Hematopoietic multipotent progenitor cell treated with erythropoietin and hydrocortisone succinate and interleukin-3 and kit ligand, for 4 days (in vitro differentiated cells): ENCODE measurements around the gene ZCRB1.
"Not testable (repeated sequence)": the region's sequence is repeated elsewhere in the genome, so short reads cannot be mapped to it uniquely, and the experiment has no call there.

Source experiments
- DNase-seq: peaks from one replicate; pipeline ENCODE4 v3.0.0-alpha.2; 2015

Gene ZCRB1, protein sequence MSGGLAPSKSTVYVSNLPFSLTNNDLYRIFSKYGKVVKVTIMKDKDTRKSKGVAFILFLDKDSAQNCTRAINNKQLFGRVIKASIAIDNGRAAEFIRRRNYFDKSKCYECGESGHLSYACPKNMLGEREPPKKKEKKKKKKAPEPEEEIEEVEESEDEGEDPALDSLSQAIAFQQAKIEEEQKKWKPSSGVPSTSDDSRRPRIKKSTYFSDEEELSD

DNA sequence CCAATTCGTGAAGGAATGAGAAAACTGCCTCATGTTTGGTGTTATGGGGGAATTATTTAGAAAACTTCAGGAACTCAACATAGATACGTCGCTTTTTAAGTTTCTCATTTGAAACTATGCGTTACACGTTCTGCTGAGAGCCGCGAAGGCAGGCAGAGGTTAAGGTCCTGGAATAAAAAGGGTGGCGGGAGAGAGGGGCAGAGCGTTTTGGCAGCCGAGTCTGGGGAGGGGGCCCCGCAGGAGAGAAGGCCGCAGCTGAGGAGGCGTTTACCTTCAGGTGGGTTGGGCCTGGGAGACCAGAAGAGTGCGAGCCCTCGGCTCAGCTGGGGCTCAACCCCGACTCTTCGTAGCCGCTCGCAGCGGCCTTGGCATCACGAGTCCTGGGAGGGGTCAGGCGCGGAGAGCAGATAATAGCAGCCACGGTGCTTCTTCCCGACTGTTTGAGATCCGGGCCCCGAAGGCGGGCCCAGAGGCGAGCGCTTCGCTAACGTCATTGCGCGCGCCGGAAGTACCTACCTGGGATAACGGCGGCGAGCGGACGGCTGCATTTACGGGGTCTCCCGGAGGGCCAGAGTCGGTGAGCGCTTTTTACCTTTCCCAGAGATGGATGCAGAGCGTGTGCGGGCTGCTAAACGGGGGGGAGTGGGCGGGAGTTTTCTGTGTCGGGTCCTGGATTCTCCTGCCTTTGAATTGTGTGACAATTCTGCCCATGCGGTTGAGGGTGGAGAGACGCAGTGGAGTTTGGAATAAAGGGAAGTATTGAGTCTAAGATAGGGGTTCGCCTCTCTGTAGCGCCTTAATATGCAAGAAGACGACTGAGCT lies at the start of gene ZCRB1, which contains the start of gene PPHLN1:
Gene ZCRB1, minus strand, starts transcription at position 442 of the 822 bp plus-strand sequence. CDS start 1,992 bp downstream, outside the sequence.
Gene PPHLN1, plus strand, starts transcription at position 515 of the 822 bp plus-strand sequence. CDS start 9,736 bp downstream, outside the sequence.
- DNase-seq, result peak; percentile 96

DNA sequence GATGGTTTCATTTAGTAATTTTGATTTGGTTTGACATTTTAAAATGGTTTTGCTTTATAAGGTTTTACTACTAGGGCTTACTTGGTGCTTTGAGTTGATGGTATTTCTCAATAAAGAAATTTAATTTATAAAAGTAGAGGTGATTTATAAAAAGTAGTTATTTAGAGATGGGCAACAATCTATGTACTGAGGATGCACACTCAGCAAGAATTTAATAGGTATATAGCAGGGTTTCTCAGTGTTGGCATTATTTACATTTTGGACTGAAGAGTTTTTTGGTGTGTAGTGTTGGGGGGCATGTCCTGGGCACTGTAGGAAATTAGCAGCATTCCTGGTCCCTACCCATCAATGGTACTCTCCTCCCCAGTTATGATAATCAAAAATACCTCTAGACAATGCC lies 47.8 kb upstream of the ZCRB1 start:
- no peak for DNase-seq

DNA sequence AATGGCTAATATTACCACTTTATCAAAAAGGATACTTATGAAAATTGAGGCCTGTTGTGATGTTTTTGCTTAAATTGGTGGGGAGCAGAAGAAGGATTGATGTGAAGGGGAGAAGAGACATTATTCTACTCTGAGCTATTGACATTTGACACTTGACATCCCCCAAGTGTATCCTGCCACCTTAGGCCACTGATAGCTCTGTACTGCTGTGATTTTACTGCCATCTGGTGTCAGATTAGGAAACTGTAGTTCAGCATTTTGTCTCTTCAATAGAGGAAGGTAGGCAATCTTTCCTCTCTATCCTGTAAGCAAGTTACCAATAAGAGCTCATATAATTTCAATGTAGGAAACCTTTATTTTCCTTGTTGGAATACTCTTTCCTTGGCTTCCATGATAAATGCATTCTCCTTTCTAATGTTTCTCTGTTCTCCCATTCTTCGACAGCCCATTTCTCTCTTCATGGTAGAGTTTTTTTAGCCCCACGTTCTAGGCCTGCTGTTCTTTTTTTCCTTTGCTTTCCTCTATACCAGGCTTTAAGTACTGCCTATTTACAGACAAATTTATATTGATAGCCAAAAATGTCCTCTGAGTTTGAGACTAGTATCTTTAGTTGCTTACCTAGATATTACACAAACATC lies 46.4 kb upstream of the ZCRB1 start:
- DNase-seq, result peak; percentile 86

DNA sequence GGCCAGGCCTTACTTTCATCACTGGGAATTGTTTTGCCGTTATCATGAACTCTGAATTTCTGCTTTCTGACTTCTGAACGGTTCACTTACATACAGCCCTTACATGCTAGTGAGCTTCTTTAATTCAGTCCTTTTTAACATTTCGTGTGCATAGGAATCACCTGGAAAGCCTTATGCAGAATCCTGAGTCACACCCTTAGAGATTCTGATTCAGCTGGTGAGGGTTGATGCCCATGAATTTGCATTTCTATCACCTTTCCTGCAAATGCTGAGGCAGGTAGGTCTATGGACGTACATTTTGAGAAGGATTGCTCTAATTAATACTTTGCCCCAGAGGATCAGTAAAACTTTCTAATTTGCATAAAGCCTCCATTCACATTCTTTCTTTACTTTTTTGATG lies 44.1 kb upstream of the ZCRB1 start:
- no peak for DNase-seq

DNA sequence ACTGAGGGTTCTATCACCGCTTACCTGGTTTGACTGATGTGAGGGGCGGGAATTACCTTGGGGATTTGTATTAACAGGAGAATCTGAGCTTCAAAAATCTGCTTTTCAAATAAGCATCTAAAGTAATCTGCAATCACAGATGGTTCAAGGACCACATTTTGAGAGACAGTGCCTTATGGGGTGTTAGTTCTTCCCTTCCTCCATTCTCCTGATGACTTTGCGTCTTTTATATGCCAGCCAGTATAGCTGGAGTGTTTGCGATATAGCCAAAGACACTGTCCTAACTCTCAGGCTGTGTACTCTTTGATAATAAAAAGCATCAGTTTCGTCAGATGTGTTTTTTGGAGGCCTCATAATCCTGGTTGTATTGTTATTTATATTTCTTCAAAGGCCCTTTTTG lies 39.6 kb upstream of the ZCRB1 start:
- no peak for DNase-seq

DNA sequence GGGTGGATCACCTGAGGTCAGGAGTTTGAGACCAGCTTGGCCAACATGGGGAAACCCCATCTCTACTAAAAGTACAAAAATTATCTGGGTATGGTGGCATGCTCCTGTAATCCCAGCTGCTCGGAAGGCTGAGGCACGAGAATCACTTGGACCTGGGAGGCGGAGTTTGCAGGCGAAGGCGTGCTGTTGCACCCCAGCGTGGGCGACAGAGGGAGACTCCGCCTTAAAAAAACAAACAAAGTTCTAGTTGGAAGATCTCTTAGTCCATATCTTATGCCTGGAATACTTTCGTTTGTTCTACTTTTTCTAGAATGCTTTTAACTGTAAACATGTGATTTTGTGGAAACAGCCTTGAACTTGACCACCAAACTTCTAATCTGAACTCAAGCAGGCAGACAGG lies 38.8 kb upstream of the ZCRB1 start:
- no peak for DNase-seq

DNA sequence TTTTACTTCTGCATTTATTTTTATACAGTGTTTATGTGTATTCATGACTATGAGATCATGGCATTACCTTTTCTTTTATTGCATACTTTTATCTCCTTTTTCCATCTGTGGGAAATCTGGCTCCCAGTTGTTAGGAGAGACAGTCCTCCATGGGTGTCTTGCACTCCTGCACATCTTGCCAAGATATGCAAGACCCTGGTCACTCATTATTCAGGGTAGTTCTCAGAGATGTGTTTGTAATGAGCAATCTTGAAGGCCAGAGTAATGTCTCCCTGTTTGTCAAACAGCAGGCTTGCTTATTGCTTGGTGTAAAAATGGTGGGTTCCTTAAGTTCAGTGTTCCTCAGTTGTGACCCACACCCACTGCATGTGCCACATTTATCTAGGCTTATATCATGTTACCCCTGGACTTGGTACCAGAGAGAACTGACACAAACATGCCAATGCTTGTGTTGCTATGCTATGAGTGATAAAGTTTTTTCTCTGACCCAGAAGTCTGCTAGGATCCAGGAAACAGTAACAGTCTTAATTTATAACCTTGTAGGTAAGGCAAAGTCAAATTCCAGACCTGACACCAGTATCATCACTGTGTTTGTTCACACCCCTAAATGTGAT lies 36.9 kb upstream of the ZCRB1 start:
- DNase-seq, result no peak

DNA sequence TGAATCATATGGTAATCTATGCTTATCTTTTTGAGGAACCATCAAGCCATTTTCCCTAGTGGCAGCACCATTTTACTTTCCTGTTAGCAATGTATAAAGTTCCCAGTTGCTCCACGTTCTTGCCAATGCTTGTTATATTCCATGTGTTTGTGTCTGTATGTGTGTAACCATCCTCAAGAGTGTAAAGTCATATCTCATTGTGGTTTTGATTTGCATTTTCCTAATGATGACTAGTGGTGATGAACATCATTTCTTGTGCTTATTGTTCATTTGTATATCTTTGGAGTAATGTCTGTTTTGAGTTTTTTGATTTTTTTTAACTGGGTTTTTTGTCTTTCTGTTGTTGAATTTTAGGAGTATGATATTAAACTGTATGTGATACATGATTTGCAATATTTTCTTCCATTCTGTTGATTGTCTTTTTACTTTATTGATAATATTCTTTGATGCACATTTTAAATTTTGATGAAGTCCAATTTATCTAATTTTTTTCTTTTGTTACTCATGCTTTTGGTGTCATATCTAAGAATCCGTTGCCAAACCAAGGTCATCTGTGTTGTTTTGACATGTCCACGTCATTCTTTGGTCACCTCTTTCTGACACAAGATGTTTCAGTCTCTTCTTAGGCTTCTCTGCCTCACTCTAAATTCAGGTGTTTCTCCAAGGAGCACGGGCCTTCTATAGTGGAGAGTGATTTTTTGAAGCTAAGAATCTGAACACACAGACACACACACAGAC lies 36.2 kb upstream of the ZCRB1 start:
- DNase-seq, result no peak

DNA sequence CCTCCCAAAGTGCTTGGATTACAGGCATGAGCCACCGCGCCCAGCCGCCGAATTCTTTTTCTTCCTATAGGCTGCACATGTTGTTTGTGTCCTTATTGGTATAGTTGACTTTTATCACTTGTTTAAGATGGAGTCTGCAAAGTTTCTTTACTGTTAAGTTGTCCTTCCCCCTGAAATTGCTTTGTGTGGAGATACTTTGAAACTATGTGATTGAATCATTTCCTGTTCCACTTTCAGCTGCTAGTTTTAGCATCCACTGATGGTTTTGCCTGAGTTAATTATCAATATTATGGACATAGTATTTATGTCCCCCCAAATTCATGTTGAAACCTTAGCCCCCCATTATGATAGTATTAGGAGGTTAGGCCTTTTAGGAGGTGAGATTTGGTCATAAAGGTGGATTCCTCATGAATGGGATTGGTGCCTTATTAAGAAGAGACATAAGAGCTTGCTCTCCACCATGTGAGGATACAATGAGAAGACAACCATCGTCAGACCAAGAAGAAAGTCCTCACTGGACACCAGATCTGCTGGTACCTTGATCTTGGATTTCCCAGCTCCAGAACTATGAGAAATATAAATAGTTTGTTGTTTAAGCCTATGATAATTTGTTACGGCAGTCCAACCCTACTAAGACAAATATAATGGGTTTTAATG lies 35.0 kb upstream of the ZCRB1 start:
- DNase-seq, result no peak

DNA sequence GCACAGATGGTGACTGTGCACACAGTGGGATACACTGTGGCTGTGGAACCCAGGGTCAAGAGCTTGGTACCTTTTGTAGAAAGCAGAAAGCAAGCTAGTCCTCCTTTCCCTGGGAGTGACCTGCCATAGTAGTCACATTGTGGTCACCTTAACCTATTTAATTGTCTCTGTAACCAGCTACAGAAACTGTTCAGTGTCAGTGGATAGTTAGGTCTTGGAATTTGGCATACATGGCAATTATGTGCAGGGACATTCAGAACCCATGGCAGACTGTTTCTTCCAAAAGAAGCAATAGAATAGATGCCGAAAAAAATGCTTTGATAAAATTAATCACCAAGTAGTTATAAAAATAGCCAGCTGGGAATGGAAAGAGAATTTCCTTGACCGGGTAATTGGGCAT lies 30.4 kb upstream of the ZCRB1 start:
- no peak for DNase-seq

DNA sequence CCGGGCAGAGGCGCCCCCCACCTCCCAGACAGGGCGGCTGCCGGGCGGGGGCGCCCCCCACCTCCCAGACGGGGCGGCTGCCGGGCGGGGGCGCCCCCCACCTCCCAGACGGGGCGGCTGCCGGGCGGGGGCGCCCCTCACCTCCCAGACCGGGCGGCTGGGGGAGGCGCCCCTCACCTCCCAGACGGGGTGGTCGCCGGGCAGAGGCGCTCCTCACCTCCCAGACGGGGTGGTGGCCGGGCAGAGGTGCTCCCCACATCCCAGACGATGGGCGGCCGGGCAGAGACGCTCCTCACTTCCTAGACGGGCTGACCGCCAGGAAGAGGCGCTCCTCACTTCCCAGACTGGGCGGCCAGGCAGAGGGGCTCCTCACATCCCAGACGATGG lies 24.1 kb upstream of the ZCRB1 start:
- not testable (repeated sequence) for DNase-seq

DNA sequence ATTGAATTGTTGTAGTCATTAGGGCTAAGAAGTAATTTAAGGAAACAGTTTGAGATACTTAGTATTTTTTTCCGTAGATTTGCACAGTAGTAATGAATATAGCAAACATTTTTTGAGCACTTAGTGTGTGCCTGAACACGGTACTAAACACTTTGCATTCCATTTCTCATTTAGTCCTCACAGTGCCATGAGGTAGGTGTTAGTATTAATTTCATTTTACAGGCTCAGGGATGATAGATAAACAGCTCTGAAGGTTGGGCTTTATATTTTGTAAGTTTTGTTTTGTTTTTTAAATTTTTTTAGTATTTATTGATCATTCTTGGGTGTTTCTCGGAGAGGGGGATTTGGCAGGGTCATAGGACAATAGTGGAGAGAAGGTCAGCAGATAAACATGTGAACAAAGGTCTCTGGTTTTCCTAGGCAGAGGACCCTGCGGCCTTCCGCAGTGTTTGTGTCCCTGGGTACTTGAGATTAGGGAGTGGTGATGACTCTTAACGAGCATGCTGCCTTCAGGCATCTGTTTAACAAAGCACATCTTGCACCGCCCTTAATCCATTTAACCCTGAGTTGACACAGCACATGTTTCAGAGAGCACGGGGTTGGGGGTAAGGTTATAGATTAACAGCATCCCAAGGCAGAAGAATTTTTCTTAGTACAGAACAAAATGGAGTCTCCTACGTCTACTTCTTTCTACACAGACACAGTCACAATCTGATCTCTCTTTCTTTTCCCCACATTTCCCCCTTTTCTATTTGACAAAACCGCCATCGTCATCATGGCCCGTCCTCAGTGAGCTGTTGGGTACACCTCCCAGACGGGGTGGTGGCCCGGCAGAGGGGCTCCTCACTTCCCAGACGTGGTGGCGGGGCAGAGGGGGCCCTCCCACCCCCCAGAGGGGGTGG lies 23.5 kb upstream of the ZCRB1 start:
- DNase-seq, result not testable (repeated sequence)

DNA sequence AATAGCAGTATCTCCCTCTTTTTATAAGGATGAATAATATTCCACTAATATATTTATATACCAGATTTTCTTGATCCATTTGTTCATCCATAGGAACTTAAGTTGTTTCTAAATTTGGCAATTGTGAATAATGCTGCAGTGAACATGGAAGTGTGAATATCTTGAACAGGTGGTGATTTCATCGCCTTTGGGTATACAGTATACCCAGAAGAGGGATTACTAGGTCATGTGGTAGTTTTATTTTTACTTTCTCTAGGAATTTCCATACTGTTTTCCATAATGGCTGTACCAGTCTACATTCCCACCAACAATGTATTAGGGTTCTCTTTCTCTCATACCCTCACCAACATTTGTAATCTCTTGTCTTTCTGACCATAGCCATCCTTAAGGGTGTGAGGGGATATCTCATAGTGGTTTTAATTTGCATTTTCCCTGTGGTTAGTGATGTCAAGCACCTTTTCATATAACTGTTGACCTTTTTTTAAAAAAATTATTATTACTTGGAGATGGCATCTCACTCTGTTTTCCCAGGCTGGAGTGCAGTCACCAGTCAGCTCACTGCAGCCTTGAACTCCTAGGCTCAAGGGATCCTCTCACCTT lies 20.6 kb upstream of the ZCRB1 start:
- DNase-seq, result no peak

DNA sequence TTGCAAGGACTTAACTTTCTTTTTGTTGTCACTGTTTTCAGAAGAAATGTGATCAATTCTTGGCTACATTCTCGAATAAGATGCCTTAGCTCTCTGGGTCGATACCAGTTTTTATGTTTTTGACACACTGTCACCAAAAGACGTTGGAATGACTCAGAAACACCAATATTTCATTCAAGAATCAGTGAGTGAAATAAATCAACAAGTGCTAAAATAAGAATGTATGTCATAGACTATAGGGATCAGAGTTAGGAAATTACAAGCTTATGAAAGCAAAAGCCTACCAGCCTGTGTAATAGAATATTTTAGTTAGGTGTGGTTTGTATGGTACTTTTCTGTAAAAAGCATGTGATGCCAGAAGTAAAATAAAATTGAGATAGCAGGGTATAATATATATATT lies 17.8 kb upstream of the ZCRB1 start:
- no peak for DNase-seq

DNA sequence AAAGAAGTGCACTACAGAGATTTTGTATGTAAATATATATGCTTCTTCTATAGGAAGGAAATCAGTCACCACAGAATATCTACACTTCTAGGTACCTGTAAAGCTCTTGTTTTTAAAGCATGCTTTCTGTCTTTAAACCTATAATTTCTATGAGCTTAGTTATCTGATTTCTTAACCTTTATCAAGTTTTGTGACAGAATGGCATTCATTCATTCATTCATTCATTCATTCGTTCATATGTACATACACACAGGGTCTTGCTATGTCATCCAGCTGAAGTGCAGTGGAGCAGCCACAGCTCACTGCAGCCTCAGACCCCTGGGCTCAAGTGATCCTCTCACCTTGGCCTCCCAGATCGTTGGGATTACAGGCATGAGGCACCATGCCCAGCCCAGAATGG lies 16.1 kb upstream of the ZCRB1 start:
- no peak for DNase-seq

DNA sequence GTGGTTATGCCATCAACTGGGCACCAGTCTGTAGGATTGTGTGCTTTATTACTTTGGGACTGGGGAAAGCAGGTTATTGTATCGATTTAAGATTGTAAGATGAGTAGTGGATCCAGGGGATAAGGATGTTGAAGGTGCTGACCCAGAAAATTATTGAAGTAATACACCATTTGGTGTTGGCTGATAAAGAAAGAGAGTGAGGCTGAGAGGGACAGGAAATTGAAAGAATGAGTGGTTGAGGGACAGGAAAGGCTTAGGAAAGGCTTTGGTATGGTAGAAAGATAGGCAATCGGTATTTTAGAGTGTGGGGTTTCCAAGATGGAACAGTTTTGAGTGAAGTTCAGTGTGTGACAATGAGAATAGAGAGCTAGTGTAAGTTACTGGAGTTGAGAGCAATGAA lies 12.4 kb upstream of the ZCRB1 start:
- peak; percentile 15 for DNase-seq

DNA sequence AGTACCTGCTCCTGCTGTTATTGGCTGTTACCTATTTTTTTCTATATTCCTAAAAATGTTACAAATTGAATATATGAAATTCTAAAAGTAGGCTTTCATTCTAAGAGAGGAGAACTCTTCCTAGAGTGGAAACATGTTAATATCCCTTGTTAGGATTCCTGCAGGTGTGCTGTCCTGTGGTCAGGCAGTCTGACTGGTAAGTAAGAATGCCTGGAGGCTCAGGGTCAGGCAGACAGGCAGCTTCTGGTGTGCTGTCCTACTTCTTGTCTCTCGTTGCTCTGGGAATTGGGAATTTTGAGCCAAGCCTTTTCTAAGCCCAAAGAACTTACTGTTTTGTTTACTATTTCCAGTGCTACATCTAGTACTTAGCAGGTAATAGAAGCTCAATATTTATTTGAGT lies 10.4 kb upstream of the ZCRB1 start:
- DNase-seq, result no peak

DNA sequence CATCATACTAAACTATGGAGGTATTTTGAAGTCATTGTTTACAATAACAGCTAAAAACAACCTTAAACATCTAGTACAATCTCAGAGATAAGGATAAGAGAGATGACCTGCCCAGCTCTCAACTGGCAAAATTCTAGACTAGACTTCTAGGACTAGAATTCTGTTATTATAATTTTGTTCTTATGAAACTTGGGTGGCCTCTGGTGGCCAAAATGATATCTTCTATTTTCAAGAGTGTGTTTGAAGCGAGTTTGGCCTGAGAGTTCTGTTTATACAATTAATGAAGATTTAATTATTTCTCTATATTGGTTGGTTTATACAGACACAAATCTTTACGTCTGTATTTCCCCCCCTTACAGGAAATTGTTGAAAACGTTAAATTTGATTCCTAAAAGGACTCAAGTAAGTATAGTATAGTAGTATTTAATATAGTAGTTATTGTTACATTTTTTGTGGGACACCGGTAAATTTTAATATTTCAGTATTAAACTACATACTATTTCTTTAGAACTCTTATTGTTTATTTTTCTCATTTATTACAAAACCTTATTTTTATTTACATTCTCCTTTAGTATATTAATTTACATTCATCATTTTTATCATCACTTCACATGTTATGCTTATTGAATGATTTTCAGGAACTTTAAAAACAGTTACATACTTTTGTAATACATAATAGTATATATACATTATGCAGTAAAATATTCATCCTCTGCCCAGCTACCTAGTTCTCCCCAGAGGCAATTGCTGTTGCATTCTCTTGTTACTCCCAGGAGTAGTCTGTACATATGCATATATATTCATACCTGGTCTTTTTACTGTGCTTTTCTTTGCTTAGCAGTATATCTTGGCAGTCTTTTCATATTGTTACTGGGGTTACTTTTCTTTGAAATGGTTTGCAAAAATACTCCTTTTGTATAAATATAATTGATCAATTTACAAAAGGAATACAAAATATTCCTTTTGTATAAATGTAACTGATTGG lies 6.7 kb upstream of the ZCRB1 start:
- DNase-seq, result peak; percentile 83

DNA sequence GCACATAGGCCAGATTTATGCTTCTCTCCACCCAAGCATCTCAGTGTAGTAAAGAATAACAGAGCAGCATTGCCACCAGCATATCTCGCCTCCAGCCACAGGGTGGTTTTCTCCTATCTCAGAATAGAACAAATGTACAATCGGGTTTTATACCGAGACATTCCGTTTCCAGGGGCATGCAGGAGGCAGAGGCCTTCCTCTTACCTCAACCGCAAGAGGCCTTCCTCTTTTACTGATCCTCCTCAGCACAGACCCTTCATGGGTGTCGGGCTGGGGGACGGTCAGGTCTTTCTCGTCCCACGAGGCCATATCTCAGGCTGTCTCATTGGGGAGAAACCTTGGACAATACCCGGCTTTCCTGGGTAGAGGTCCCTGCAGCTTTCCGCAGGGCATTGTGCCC lies 4.2 kb upstream of the ZCRB1 start:
- peak; percentile 75 for DNase-seq

DNA sequence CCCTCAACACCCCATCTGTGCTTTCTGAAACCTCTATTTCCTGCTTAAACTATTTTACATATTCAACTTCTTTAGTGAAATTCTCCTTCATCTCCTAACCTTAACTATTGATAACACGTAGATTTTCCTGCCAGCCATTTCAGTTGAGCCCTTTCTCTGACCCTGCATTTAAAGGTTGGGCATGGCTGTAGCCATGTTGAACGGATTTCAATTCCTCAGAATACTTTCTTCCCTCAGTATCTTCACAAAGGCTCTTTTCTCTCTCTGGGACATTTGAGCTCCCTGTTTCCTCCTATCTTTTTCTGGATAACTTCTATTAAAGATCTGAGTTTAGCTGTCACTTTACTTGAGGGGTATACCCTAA lies 1.3 kb upstream of the ZCRB1 start:
- no peak for DNase-seq
